NCI-H187 treated with DMSO at 0.1 percent for 48 hours (cell line): ENCODE data around the gene FSD2.

Experiments used
- DNase-seq: peaks from one replicate; lab custom pipeline; 2025; lab: John Stamatoyannopoulos, UW

FSD2 gene

GRCh38 chr15:82805994-82806406, at the start of gene FSD2:
Gene FSD2 (minus strand): TSS chr15:82806069. CDS start chr15:82787390, 18,679 bp downstream.
- peak; percentile 41 for DNase-seq

GRCh38 chr15:82854554-82854953, 48.7 kb upstream of the FSD2 start:
- DNase-seq, result no peak

DNA sequence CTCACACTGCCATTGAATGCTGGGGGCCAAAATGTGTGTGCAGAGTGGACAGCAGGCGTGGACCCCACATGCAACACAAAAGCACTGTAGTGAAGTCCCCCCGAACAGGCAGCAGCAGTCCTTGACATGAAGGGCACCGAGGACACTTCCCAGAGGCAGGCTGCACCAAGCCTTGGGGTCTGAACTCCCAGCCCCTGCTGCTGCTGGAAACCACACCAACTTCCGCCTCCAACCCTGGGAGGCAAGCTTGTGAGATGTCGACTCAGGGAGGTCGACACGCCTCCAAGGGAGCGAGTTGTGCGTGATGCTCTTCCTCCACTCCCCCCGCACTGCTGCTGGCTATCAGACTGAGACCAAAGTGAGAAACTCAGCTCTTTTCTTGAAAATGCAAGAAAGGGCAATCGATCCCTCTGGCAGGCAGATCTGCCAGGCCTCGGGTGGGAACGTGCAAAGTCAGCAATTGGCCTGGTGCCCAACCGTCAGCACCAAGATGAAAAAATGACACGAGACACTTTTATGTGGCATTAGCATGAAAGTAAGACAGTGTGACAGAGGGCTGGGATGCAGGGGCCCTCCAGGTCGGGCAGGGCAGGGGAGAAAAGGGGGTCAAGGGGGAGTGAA, 47.2 kb upstream of the FSD2 start:
- DNase-seq, result no peak

- DNase-seq, result no peak
Observed at GRCh38 chr15:82851981-82852511, 46.2 kb upstream of the FSD2 start.

GRCh38 chr15:82851306-82851850, 45.5 kb upstream of the FSD2 start:
- DNase-seq, result no peak

DNA sequence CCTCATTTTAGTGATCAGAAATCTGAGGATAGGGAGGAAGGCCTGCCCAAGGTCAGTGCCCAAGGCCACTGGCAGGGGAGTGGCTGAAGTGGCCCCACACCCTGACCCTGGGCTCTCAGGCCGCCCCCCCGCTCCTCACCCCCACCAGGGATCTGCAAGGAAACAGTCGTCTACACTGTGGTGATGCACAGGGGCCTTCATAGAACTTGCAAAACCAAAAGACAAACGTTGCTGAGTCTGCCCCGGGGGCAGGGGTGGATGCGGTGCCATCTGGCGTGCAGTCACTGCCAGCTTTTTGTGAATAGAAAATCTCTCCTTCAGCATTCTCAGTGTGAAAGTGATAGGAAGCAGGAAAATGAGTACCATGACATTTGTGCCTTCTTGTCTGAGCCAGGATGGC, 44.9 kb upstream of the FSD2 start:
- DNase-seq, result no peak

GRCh38 chr15:82849556-82850512, 44.0 kb upstream of the FSD2 start:
- no peak for DNase-seq

DNA sequence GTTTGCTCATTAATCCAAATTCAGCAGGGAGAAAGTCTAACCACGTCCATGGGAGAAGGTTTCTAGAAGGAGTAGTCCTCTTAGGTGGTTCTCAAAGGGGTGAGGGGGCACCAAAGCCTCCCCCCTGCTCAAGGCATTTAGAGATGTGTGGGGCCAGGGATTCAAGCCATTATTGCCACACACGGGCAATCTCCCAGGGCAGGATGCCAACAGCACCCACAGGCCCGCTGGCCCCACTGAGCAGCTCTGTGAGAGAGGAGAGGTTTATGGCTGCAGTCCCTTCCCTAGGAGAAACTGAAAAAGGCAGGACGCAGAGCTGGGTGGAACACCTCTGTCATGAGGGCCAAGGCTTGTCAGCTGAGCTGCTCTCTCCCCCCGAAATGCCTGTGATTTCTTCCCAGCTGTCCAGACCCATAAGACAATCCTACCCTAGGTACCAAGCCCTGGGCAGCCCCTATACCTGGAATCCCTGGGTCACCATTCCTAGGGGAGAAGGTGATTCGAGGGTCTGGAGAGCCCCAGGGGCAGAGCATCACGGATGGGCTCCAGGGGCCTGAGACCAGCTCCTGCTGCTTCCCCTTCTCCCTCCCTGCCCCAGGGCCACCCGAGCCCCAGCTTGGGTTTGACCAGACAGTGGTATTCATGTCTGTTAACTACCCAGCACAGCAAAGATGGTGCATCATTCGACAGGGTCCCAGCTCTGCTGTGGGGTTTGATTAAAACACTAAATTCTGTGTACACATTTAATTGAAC, 42.5 kb upstream of the FSD2 start:
- DNase-seq, result no peak

- DNase-seq, result no peak
Observed at GRCh38 chr15:82847703-82848102, 41.8 kb upstream of the FSD2 start.

- no peak for DNase-seq
Observed at GRCh38 chr15:82846621-82847020, 40.8 kb upstream of the FSD2 start.

GRCh38 chr15:82845686-82846085, 39.8 kb upstream of the FSD2 start:
- no peak for DNase-seq

- no peak for DNase-seq
Observed at GRCh38 chr15:82843566-82843965, 37.7 kb upstream of the FSD2 start.

DNA sequence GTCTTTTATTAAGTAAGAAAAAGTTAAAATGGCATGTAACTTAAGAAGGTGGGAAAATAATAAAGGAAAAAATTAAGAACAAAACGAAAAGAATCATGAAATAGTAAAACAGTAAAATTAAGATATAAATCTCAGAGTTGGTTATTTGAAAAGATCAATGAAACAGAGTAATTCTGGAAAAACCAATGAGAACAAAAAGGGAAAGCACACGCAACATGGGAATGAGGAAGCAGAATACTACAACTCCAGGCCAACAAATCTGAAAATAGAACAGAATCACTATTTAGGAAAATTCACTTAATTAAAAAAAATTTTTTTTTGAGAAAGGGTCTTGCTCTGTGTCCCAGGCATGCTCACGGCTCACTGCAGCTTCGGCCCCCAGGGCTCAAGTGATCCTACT, 34.3 kb upstream of the FSD2 start:
- no peak for DNase-seq

GRCh38 chr15:82839136-82839535, 33.3 kb upstream of the FSD2 start:
- DNase-seq, result no peak

- DNase-seq, result no peak
Observed at GRCh38 chr15:82838096-82838735, 32.3 kb upstream of the FSD2 start.

GRCh38 chr15:82835391-82835917, 29.6 kb upstream of the FSD2 start:
- DNase-seq, result no peak

- no peak for DNase-seq
Observed at GRCh38 chr15:82833362-82833682, 27.5 kb upstream of the FSD2 start.

DNA sequence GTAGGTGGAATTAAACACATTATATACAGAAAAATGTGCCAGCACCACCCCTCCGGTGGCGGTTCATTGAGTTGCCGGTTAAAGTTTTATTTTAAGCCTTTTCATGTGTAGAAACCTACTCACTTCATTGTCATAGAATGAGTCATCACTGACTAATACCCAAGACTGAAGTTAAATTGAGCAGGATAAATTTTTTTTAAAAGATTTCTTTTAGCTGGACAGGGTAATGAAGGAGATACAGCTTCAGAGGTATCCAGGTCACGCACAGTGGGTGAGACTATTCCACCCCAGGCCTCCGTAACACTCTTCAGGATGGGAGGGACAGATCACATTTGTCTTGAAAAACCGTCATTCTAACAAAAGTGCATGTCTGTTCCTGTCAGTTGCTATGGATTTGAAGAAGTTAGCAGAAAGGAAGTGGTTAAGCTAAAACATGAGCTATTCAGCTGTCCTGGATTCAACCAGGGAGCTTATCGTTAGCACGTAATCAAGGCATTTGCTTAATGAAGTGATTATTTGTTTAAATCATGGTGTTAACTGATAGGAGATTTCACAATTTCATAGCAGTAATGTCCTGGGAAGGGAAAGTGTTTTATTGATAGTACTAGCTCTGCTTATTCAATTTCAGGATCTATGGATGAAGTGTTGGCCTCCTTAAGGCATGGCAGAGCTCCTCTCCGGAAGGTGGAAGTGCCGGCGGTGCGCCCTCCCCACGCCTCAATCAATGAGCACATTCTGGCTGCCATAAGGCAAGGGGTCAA, 26.9 kb upstream of the FSD2 start:
- no peak for DNase-seq

GRCh38 chr15:82831894-82832600, 26.2 kb upstream of the FSD2 start:
- no peak for DNase-seq
